CD4-positive, alpha-beta T cell (primary cell): Measurements from ENCODE around the gene KRI1. TPM values are rescaled to one million over a fixed set of nuclear protein-coding genes. Genes with fewer than 3 reads are reported as not detected.

ENCODE experiments used
- ATAC-seq: fragments of 200-7000 bp; cut with Tn5 transposase; one replicate; pipeline ENCODE4 v1.10.0; 2022; ENCODE audit warnings: mild to moderate bottlenecking; ENCODE audit not compliant: poor library complexity
- CTCF ChIA-PET: fragments of 350-600 bp; sonication (Branson Sonifier 250); formaldehyde crosslinking; loops from one replicate; lab custom pipeline; 2021; ENCODE audit warnings: antibody characterized with exemption, inconsistent platforms; lab: Charles Lee
- POLR2A ChIA-PET: fragments of 350-600 bp; sonication (Branson Sonifier 250); formaldehyde crosslinking; loops from one replicate; lab custom pipeline; 2021; ENCODE audit warnings: antibody characterized with exemption, inconsistent platforms; lab: Charles Lee
- DNase-seq, 14 experiments: peaks; one replicate each; pipeline ENCODE4 v3.0.0-alpha.2; 2013 to 2020; ENCODE audit warnings: mixed read lengths in 2 of 14
- H3K27ac ChIP-seq, 2 donors: one replicate each; pipeline versions ENCODE4 v1.5.1 to v1.7.0; 2013; ENCODE audit warnings: low read length in 2 of 2, low read depth in 1 of 2, mild to moderate bottlenecking in 1 of 2
- H3K27me3 ChIP-seq, 2 experiments: 1 replicate in 1 of 2; 2 replicates in 1 of 2; pipeline versions ENCODE4 v1.6.1 to v1.7.0; 2013; ENCODE audit warnings: low read length in 2 of 2, control low read depth in 1 of 2, mild to moderate bottlenecking in 1 of 2, moderate library complexity in 1 of 2; ENCODE audit not compliant: insufficient read depth in 2 of 2, control insufficient read depth in 1 of 2
- H3K36me3 ChIP-seq: one replicate; pipeline ENCODE4 v1.6.1; 2013; ENCODE audit warnings: low read length, control low read depth; ENCODE audit not compliant: insufficient read depth
- H3K4me1 ChIP-seq: one replicate; pipeline ENCODE4 v1.6.1; 2013; ENCODE audit warnings: low read length, control low read depth; ENCODE audit not compliant: insufficient read depth
- H3K4me3 ChIP-seq: one replicate; pipeline ENCODE4 v1.5.1; 2013; ENCODE audit warnings: mild to moderate bottlenecking, low read length, moderate library complexity
- H3K9me3 ChIP-seq, 2 experiments: 1 replicate in 1 of 2; 2 replicates in 1 of 2; pipeline versions ENCODE4 v1.6.1 to v1.7.0; 2013; ENCODE audit warnings: low read length in 2 of 2, mild to moderate bottlenecking in 2 of 2, control low read depth in 1 of 2, moderate library complexity in 1 of 2; ENCODE audit not compliant: control insufficient read depth in 1 of 2, insufficient read depth in 1 of 2
- H3K27ac Mint-ChIP-seq: one replicate; pipeline ENCODE4 v1.8.0; 2020; ENCODE audit warnings: mixed read lengths
- H3K27me3 Mint-ChIP-seq: one replicate; pipeline ENCODE4 v1.8.0; 2021; ENCODE audit warnings: mixed read lengths
- H3K36me3 Mint-ChIP-seq: one replicate; pipeline ENCODE4 v1.8.0; 2021; ENCODE audit warnings: low read depth, mixed read lengths
- H3K4me1 Mint-ChIP-seq: one replicate; pipeline ENCODE4 v1.8.0; 2021; ENCODE audit warnings: low read depth, mixed read lengths
- H3K4me3 Mint-ChIP-seq: one replicate; pipeline ENCODE4 v1.8.0; 2020; ENCODE audit warnings: mild to moderate bottlenecking, mixed read lengths
- H3K9me3 Mint-ChIP-seq: one replicate; pipeline ENCODE4 v1.8.0; 2020; ENCODE audit warnings: mixed read lengths
- intact Hi-C, 2 experiments: fragments of 100-400 bp; cut with DNase I in 1 of 2; cut with micrococcal nuclease in 1 of 2; formaldehyde crosslinking; loops; one replicate each; pipeline versions ENCODE4 v1.15.1 to v1.9.0; 2023 to 2025; cut with DNase I, micrococcal nuclease
- total RNA-seq, 174 experiments: library from RNA in 2 of 174; stranded (reverse) in 2 of 174; gene quantifications; one replicate each; pipeline ENCODE4 v1.2.3 and lab custom pipeline; 2021 to 2026
- TF ChIP-seq, protein P1 (sequence below): fragments of 200-600 bp; IDR thresholded peaks from one replicate; pipeline ENCODE4 v1.8.0; 2022; ENCODE audit warnings: antibody characterized with exemption, mild to moderate bottlenecking

The KRI1 gene
- total RNA-seq, 2 experiments from 2014 or later, result 36.8 to 39.6 TPM

DNA sequence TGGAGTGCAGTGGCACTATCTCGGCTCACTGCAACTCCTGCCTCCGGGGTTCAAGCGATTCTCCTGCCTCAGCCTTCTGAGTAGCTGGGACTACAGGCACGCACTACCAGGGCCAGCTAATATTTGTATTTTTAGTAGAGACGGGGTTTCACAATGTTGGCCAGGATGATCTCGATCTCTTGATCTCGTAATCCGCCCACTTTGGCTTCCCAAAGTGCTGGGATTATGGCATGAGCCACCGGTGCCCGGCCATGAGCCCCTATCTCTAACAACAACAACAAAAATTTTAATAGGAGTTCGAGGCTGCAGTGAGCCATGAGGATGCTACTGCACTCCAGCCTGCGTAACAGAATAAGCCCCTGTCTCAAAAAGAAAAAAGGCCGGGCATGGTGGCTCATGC, 16.3 kb upstream of the KRI1 start:
- no peak overlapping the region for H3K27ac ChIP-seq
- Mint-ChIP-seq H3K36me3 (no peaks in the 10 kb centered on the region), H3K27ac (no peak overlapping the region), H3K27me3 (no peaks in the 10 kb centered on the region), H3K4me3 (no peak overlapping the region), H3K9me3 (no peaks in the 10 kb centered on the region), H3K4me1 (peaks cover 25% of the 10 kb centered on the region)
- H3K36me3 ChIP-seq, result no peaks in the 10 kb centered on the region
- DNase-seq (no peak), ATAC-seq (no peak)
- TF ChIP-seq, protein P1, sequence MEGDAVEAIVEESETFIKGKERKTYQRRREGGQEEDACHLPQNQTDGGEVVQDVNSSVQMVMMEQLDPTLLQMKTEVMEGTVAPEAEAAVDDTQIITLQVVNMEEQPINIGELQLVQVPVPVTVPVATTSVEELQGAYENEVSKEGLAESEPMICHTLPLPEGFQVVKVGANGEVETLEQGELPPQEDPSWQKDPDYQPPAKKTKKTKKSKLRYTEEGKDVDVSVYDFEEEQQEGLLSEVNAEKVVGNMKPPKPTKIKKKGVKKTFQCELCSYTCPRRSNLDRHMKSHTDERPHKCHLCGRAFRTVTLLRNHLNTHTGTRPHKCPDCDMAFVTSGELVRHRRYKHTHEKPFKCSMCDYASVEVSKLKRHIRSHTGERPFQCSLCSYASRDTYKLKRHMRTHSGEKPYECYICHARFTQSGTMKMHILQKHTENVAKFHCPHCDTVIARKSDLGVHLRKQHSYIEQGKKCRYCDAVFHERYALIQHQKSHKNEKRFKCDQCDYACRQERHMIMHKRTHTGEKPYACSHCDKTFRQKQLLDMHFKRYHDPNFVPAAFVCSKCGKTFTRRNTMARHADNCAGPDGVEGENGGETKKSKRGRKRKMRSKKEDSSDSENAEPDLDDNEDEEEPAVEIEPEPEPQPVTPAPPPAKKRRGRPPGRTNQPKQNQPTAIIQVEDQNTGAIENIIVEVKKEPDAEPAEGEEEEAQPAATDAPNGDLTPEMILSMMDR, result no peak
- no peaks in the 10 kb centered on the region for H3K27me3 ChIP-seq
- ChIA-PET POLR2A (interaction anchor here (0.9 to 3.0 kb wide), 5 partner anchors 11 to 62 kb away, joined by 3 to 36 read pairs (median 11); no protein-coding TSS in a partner anchor), CTCF (interaction anchor here (1.1 to 4.1 kb wide), 8 partner anchors 9 to 119 kb away, joined by 3 to 132 read pairs (median 10); partner anchors contain the start of gene QTRT1)
- intact Hi-C loops, result no loop called here
- peaks cover 18% of the 10 kb centered on the region for H3K4me1 ChIP-seq
- no peak overlapping the region for H3K4me3 ChIP-seq
- H3K9me3 ChIP-seq, result no peaks in the 10 kb centered on the region

DNA sequence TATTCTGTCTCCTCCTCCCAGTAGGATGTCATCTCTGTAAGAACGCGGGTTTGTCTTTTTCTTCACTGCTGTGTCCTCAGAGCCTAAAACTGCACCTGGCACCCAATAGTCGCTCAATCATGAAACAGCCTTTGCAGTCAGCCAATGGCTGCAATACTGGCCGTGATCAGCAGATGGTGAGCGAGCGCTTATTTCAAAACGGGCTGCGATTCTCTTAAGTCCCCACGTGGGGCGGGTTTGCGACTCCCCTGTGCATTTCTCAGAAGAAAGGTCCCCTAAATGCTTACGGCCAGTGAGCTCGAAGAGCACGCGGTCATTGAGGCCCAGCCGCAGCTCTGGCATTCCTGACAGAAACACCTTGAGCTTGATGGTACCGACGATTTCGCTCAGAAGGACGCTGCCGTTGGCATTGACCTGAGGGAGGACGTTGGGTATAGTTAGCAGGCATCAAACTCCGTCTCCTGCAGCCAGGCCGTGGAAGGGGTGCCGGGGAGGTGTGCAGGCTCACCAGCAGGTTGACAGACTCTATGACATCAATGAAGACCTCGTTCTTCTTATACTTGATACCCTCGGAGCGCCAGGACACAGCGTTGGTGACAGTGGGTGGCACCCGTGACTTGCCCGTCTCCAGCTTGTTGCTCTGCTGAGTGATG, 15.3 kb upstream of the KRI1 start:
- Histone ChIP-seq H3K27me3 (no peaks in the 10 kb centered on the region), H3K36me3 (no peaks in the 10 kb centered on the region), H3K9me3 (no peaks in the 10 kb centered on the region), H3K4me1 (peaks cover 18% of the 10 kb centered on the region), H3K27ac (no peak overlapping the region), H3K4me3 (no peak overlapping the region)
- CTCF ChIA-PET, result interaction anchor here (0.6 to 4.1 kb wide), 28 partner anchors 8 to 995 kb away, joined by 3 to 132 read pairs (median 5); partner anchors contain the start of genes DNM2 and QTRT1
- H3K9me3 Mint-ChIP-seq, result no peaks in the 10 kb centered on the region
- no peak overlapping the region for H3K27ac Mint-ChIP-seq
- POLR2A ChIA-PET, result interaction anchor here (0.7 to 3.0 kb wide), 11 partner anchors 12 to 120 kb away, joined by 3 to 36 read pairs (median 4); partner anchors contain the start of gene QTRT1
- peaks cover 25% of the 10 kb centered on the region for H3K4me1 Mint-ChIP-seq
- no peak overlapping the region for H3K4me3 Mint-ChIP-seq
- TF ChIP-seq, protein P1, result peak; percentile 99
- intact Hi-C loops, result loop anchor here (1.0 to 2.0 kb wide), 4 partner anchors 22 to 118 kb away; no protein-coding TSS in a partner anchor
- no peaks in the 10 kb centered on the region for H3K27me3 Mint-ChIP-seq
- ATAC-seq, result peak; percentile 97
- no peaks in the 10 kb centered on the region for H3K36me3 Mint-ChIP-seq
- peak; percentile 81 to 95 (median 89) for DNase-seq

DNA sequence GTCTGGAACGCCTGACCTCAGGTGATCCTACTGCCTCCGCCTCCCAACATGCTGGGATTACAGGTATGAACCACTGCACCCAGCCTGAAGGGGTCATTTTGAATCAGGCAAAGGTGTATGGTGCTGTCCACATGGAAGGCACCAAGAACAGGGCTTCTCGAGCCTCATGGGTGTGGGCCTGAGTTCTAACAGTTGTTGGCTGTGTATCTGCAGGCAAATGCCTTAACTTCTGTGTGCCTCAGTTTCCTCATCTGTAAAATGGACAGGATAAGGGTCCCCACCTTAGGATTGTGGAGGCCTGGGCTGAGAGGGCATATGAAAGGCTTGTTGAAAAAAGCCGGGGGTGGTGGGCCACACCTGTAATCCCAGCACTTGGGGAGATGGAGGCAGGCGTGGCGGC, 12.1 kb upstream of the KRI1 start:
- H3K4me3 Mint-ChIP-seq, result no peak overlapping the region
- intact Hi-C loops, result no loop called here
- peaks cover 9% of the 10 kb centered on the region for H3K4me1 ChIP-seq
- ATAC-seq (no peak), DNase-seq (no peak)
- no peaks in the 10 kb centered on the region for H3K9me3 ChIP-seq
- no peak overlapping the region for H3K27ac ChIP-seq
- TF ChIP-seq, protein P1, result no peak
- H3K27me3 ChIP-seq, result no peaks in the 10 kb centered on the region
- CTCF ChIA-PET, result no interaction called here
- POLR2A ChIA-PET, result no interaction called here
- H3K4me3 ChIP-seq, result no peak overlapping the region
- no peaks in the 10 kb centered on the region for H3K36me3 ChIP-seq
- no peaks in the 10 kb centered on the region for H3K36me3 Mint-ChIP-seq
- H3K4me1 Mint-ChIP-seq, result peaks cover 7% of the 10 kb centered on the region
- H3K9me3 Mint-ChIP-seq, result no peaks in the 10 kb centered on the region
- H3K27ac Mint-ChIP-seq, result no peak overlapping the region
- no peaks in the 10 kb centered on the region for H3K27me3 Mint-ChIP-seq
